SW480 (cell line): ENCODE measurements around the gene FCHO2.

Experiments used
- DNase-seq: peaks from one replicate; pipeline ENCODE4 v3.0.0-alpha.2; 2016; ENCODE audit warnings: low spot score

The FCHO2 gene

DNA sequence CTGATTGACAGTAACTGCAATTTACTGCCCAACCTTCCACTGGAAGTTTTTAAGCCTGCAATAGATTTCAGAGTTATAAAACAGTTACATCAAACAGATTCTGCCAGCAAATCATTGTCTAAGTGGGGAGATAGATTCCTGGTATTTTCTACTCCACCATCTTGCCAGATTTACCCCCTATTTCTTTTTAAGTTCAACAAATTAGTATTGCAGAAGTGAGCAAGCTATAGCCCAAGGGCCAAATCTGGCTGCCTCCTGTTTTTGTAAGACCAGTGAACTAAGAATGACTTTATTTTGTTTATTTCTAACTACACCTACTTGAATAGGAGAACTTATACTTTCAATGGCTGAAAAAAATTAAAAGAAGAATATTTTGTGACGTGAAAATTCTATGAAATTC lies 155.7 kb downstream of the FCHO2 start:
- DNase-seq, result no peak

DNA sequence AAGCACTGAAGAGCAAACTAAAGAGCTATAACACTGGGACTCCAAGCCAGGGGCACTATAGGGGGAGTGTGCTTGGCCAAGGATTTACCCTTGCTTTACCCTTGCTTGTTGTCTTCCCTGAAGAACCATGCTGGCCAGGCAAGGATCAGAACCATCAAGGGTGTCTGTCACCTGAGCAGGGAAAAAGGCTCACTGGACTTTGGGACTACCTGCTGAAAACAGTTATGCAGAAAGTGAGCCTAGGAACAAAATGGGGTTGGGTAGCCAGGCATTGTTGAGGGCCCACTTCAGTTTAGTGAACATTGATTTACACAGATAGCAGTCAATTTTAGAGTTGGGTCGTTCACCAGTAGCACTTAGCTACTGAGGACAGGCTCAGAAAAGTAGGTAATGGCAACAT lies 156.5 kb downstream of the FCHO2 start:
- no peak for DNase-seq

GRCh38 chr5:73114044-73114688 lies 158.3 kb downstream of the FCHO2 start:
- no peak for DNase-seq

DNA sequence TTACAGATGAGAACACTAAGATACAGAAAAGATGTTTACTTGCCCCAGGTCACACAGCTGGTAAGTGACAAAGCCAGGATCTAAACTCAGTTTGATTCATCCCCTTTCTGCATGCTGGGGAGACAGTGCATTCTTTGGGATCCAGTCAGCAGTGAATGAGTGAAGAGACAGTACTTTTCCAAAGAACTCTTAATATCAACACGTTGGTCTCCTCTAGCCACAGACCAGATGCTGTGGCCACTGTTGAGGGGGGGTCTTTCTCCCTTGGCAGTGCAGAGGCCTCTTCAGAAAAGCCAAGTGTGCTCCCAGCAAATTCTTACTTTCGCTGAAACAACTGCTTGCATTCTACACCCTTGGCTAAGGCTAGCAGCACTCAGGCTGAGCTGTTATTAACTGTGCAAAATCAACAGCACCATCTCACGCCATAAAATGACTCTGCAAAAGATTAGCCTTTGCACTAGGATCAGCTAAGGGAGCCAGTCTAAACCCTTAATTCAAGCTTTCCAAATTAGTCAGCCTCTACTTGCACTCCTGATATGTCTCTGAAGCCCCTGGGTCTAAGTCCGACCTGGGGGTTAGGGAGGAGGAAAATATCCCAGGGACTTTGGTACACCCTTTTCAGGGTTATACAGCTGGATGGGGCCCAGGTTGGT lies 159.7 kb downstream of the FCHO2 start:
- no peak for DNase-seq

- DNase-seq, result no peak
Observed at GRCh38 chr5:73116506-73116905, 160.7 kb downstream of the FCHO2 start.

- DNase-seq, result no peak
Observed at GRCh38 chr5:73117088-73117740, 161.4 kb downstream of the FCHO2 start.

- DNase-seq, result no peak
Observed at GRCh38 chr5:73118391-73118973, 162.6 kb downstream of the FCHO2 start.

- no peak for DNase-seq
Observed at GRCh38 chr5:73119451-73120157, 163.8 kb downstream of the FCHO2 start.

DNA sequence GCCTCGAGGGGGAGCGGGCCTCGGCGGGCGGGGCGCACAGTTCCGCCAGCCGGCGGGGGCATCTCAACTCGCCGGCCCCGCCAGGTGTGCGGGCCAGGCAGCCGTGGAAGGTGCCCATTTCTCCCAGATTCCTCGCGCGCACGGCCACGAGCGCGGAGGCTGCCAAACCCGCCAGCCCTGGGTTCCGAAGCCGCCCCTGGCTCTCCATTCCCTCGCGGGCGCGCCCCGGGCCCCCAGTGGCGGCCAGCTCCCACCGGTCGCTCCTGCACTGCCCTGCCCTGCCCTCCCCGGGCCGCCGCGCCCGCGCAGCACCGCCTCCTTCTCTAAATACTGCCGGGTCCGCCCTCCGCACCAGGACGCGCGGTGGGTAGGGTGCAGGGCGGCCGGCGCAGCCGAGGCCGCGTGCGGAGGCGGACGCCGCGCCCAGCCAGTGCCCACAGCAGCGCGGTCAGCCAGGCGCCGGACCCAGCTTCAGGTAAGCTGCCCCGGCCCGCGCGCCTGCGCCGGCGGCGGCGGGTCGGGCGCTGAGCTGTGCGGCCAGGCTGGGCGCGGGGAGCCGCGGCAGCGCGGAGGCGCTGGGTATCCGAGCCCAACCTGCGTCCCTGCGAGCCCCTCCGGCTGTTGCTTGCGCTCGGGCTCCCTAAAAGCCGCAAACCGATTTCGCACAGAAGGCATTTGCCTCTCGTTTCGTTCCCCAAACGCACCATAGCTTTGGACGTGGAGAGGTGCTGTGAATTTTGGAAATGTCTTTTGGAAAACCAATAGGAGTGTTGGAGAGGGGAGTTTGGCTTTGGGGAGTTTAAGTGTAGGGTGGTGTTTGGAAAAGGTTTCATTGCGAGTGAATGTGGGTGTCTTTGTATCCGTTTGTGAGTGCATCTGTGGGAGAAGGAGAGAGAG lies 164.6 kb downstream of the FCHO2 start, which contains the start of gene TMEM171:
TMEM171 (plus strand) TSS at position 354 of the 897 bp plus-strand sequence. CDS start 2,799 bp downstream, outside the sequence.
- peak; percentile 52 for DNase-seq

- DNase-seq, result no peak
Observed at GRCh38 chr5:73121119-73121463, 165.2 kb downstream of the FCHO2 start.

GRCh38 chr5:73122875-73123810 lies 167.3 kb downstream of the FCHO2 start:
- DNase-seq, result no peak

- DNase-seq, result no peak
Observed at GRCh38 chr5:73125289-73125688, 169.4 kb downstream of the FCHO2 start.

DNA sequence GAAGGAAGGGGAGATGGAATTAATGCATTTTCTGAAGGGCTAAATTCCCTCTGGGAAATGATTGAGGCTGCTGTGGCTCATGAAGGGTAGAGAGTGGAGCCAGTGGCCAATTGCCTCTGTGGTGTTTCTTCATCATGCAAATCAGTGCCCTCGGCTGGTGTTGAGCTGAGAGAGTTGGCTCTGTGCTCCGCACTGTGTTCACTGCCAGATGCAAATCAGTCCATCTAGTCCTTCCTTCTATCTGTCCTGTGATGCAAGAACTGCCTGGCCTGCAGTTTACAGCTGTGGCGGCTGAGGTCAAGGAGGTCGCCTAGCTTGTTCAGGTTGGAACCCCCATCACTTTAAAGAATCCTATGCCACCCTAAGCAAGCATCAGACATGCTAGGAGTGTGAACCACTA lies 170.5 kb downstream of the FCHO2 start:
- no peak for DNase-seq

DNA sequence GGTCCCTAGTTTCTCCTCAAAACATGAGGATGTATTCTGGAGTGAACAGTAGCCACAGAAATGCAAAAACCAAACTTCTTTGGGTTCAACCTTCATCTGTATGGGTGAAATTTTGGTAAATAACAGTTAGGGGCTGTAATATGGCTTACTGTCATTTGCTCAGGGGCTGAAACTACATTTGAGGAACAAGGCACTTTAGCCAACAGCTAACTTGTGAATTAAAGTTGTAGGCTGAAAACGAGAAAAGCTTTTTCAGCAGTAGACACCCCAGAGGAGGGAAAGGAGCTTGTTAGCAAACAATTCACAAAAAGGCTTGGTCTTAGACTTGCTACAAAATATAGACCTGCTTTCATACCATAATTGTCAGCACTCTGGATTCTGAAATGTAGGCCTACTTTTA lies 171.1 kb downstream of the FCHO2 start:
- no peak for DNase-seq

GRCh38 chr5:73129143-73129542 lies 173.3 kb downstream of the FCHO2 start:
- no peak for DNase-seq

- no peak for DNase-seq
Observed at GRCh38 chr5:73130811-73131210, 175.0 kb downstream of the FCHO2 start.

GRCh38 chr5:73131711-73132425 lies 176.0 kb downstream of the FCHO2 start:
- no peak for DNase-seq

GRCh38 chr5:73132759-73133158 lies 176.9 kb downstream of the FCHO2 start:
- no peak for DNase-seq

DNA sequence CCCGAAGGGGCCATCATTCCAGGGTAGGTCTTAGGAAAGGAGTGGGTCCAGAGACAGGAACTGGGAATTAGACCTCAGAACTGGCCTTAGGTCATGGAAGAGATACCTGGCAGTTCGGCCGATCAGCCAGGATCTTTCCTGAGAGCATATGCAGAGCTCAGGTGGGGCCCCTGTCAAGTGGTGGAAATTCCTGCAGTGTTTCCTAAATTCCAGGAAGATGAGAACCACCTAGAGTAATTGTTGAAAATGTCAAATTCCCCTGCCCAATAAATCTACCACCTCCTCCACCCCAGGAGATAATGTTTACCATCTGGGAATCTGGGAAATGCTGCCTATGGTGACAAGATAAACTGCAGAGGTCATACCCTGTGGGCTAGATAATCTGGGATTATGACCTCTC lies 179.2 kb downstream of the FCHO2 start:
- DNase-seq, result no peak
